ENCODE data around the gene BMPR1B.

GRCh38 chr4:95045429-95045828, 287.7 kb downstream of the BMPR1B start:
- no peak for TF ChIP-seq CTCF (IDR thresholded peaks at IDR 0.05)
- no peak for TF ChIP-seq ZFX (IDR thresholded peaks at IDR 0.05; ENCODE audit: borderline replicate concordance)
